Measurements from ENCODE around the gene OR6A2.

OR6A2 gene

DNA sequence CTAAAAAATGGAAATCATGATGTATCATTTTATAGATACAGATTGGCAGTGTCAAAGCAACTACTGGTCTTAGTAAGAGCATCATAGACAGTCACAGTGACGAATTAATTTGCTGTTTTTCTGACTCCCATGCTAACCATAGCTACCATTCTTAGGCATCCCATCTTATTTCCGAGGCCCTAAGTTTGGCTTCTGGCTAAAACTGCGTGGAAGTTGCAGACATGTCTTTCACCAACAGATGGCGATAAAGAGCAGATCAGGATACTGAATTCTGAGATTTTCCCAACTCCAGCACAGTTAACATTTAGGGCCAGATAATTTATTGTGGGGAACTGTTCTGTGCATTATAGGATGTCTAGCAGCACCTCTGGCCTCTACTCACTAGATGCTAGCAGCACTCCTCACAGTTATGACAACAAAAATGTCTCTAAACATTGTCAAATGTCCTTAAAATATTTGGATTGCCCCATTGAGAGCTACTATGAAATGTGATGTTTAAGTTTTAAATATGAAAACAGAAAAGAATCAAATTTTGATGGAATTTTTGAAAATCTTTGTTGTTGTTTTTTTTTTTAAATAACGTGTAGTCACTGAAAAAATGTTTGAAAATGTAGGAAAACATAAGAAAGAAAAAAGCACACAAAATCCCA is 44.1 kb downstream of the OR6A2 start:
- DNase-seq, result peak; percentile 34

DNA sequence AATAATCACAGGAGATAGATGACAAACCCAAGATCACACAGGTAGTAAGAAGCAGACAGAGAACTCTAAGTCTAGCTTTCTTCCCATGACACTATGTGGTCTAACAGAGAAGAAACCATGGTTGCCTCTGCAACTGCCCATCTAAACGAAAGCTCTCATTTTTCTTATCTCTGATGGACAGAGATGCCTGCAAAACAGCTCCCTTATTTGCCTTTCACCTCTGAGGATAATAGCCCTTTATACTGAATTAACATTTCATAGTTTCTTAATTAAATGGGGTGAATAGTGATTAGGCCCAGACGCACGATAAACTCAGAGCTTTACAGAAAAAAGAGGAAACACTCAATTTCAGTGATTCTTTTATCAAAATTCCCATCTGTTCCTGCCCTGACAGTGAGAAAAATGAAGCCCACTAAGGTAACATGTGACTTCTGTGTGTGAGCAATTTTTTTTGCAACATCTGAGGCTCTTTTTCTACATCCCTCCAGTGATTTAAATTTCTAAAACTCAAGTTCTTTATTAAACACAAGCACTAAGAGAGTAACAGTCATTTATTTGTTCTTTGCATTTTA is 52.3 kb downstream of the OR6A2 start:
- DNase-seq, result no peak

DNA sequence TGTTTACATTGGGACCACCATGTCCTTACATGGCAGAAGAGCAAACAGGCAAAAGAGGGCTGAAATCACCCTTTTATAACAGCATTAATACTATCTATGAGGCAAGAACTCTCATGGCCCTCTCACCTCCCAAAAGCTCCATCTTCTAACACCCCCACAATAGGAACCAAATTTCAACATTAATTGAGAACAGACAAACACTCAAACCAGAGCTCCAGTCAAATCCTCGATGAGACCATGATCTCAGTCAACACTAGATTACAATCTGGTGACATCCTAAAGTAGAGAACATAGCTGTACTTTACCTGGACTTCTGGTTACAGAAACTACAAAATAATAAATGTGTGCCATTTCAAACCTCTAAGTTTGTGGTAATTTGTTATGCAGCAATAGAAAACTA is 52.9 kb downstream of the OR6A2 start:
- no peak for DNase-seq

DNA sequence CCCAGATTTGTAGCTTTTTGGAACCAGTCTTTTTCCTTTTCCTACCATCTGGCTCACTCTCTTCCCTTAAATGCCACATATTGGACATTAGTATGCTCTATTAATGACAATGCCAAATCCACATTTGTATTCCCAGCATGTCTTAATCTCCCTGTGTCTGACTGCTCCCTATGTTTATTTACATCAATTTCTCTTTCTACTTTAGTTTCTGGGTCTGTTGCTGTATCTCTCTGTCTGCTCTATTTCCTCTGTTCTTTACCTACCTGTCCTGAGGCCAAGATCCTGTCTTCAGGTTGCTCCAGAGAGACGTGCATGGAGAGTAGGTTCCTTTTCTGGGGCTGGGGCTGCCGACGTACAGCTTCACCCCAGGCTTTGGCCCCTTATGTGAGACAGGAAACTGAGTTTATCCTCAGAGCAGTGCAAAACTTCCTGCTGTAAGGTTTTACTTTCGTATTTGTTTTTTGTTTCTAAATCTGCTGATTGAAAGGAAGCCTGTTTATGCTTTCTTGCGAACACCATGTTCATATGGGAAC is 53.3 kb downstream of the OR6A2 start:
- DNase-seq, result peak; percentile 40

DNA sequence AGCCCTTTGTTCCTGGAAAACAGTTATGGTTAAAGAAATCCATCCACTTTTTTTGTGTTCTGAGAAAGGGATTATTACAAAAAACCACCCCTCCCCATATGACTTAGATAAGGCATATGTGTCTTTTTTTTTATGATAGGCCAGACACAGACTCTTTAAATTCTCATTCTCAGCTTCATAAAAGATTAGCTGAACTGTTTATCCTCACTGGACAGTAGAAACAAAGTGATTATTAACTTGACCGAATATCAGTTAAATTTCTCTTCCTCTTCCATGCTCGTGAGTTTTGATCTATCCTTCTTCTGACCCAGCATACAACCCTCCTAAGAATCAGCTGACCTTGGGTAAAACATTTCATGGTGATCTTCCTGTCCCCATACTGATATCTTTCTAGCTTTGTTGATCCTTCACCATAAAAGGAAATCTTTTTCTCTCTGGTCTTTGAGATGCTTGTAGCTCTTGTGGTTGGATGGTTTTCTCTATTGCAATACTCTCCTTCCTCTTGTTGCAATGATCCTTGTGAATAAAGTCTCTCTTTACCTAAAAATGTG is 53.9 kb downstream of the OR6A2 start:
- DNase-seq, result no peak

DNA sequence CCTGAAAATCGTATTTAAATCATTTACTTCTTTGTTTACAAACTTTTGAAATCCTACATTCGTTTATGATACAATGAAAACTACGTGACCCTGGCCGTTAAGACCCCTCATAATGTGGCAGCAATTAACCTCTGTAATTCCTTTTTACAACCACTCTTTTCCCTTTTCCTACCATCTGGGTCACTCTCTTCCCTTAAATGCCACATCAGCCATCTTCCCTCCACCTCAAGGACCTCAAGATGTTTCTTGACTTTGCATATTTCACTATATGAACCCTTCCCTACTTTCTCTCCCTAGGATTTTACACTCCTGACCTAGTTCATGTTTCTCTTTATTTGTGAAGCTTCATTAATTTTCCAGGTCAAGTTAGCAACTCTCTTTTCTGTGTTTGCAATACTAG is 54.5 kb downstream of the OR6A2 start:
- DNase-seq, result no peak

DNA sequence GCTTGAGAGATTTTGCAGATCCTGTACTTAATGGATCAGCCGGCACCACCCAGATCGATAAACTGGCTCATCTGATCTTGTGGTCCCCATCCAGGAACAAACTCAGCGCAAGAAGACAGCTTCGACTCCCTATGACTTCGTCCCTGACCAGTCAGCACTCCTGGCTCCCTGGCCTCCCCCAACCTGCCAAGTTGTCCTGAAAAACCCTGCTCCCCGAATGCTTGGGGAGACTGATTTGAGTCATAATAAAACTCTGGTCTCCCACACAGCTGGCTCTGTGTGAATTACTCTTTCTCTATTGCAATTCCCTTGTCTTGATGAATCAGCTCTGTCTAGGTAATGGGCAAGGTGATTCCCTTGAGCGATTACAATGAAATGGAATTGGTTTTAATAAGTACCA is 57.2 kb downstream of the OR6A2 start:
- no peak for DNase-seq
